GM19397 (cell line): ENCODE measurements around the gene PUDP.
"Not testable (repeated sequence)": the region's sequence is repeated elsewhere in the genome, so short reads cannot be mapped to it uniquely, and the experiment has no call there.

Source experiments
- ATAC-seq: cut with Tn5 transposase; IDR thresholded peaks from one replicate; pipeline ENCODE4 v1.9.1; 2021; ENCODE audit warnings: mild to moderate bottlenecking, moderate library complexity; ENCODE audit not compliant: unreplicated experiment

Gene PUDP

GRCh38 chrX:7110821-7111276 is 37.1 kb downstream of the PUDP start:
- peak; percentile 45 for ATAC-seq

DNA sequence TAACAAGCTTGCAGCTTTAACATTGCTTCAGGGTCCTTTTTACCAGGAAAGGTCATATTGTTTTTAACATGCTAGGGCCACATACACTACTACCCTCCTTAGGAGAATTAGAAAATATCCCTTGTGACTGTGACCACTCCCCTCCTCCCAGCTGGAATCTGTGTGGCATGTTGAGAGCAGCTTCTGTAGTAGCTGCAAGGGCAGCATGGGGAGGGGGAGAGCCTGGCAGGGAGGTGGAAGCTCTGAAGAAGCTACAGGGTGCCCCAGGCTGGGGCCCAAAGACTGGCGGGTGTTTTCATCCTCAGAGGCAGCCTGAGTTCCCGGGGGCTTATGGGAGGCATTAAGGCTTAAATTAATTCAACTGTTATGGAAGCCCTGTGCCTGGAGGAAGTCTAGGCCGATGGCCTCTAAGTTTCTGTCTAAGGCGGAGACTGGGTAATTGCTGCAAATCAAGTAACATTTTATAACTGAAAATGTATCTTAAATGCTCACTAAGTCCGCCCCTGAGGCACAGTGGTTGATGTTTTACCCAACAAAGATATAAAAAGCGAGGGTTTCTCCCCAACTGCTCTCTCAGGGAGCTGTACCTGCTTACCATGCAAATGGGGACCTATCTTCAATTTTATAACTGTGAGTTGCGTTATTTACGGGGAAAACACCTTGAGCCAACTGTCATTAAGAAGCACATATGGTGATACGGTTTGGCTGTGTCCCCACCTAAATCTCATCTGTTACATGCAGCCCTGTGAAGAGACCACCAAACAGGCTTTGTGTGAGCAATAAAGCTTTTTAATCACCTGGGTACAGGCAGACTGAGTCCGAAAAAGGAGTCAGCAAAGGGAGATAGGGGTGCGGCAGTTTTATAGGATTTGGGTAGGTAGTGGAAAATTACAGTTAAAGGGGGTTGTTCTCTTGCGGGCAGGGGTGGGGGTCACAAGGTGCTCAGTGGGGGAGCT is 37.8 kb downstream of the PUDP start:
- peak; percentile 70 for ATAC-seq

- no peak for ATAC-seq
Observed at GRCh38 chrX:7109049-7109531, 38.9 kb downstream of the PUDP start.

- no peak for ATAC-seq
Observed at GRCh38 chrX:7108030-7108429, 39.9 kb downstream of the PUDP start.

DNA sequence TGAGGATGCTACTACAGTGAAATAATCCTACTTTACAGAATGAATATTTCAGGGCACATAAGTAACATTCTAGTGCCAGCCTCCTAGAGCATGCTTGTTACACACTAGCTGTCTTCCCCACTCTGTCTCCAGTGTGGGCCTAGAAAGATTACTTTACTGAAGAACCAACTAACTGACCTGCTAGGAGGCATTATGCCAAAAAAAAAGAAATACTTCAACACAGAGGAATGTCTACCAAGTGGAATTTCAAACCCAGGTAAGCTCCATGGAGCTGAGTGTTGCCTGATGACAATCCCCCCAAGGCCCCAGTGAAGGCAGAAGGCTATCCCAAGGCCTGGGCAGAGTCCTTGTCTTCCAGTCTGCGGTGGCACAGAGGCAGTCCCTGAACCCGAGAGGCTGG is 41.3 kb downstream of the PUDP start:
- no peak for ATAC-seq

GRCh38 chrX:7102119-7102518 is 45.8 kb downstream of the PUDP start:
- ATAC-seq, result no peak

GRCh38 chrX:7100022-7100421 is 47.9 kb downstream of the PUDP start:
- no peak for ATAC-seq

GRCh38 chrX:7095657-7096056 is 52.3 kb downstream of the PUDP start:
- ATAC-seq, result not testable (repeated sequence)

DNA sequence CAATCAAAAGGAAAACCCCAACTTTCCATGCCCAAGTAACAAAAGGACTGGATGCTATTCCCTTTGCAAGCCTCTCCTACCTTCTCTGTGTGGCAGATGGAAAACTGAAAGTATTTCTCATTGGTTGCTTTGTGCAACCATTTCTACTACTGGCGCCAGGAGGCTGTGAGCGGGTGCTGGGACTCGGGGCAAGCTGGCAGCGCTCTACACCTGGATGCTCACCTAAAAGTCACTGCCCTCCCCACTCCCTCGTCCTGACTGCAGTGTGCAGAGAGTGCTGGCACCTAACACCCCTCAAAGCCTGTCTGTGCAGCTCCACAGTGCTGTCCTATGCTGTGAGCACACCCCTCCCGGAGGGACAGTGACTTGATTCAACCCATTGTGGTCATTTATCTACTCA is 54.6 kb downstream of the PUDP start:
- ATAC-seq, result no peak

DNA sequence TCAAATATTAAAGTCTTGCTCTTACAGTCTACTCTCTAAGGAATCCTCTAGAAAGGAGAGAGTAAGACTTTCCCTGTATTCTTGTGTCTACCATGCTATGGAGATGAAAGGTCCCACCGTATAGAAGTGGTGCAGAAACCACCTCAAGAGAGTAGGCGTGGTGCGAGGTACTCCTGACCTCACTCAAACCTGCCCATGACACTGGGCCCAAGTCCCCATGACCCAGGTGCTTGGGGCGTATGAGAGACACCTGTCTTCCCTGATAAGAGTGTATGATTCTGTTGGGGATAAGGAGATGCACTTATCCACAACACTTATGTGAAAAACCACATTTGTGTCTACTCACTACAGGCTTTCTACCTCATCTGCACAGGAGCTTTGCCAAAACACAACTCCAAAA is 55.4 kb downstream of the PUDP start:
- ATAC-seq, result no peak

- no peak for ATAC-seq
Observed at GRCh38 chrX:7091923-7092322, 56.0 kb downstream of the PUDP start.

DNA sequence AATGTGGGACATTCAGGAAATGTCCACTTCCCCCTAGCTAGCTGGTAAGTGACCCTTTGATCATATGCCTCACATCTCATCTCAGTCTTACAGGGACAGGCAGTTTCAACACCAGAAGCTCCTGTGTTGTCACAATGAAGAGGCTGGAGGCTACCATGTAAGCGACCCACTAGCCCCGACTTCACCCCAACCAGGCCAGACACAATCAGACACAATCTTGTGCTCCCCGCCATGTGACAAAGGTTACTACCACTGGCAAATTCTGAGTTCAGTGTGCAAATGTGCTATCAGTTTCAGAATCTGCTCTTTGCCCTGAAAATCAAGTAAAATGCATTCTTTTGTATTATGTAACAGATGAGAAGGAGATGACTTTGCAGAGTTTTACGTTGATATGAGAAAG is 57.3 kb downstream of the PUDP start:
- no peak for ATAC-seq

DNA sequence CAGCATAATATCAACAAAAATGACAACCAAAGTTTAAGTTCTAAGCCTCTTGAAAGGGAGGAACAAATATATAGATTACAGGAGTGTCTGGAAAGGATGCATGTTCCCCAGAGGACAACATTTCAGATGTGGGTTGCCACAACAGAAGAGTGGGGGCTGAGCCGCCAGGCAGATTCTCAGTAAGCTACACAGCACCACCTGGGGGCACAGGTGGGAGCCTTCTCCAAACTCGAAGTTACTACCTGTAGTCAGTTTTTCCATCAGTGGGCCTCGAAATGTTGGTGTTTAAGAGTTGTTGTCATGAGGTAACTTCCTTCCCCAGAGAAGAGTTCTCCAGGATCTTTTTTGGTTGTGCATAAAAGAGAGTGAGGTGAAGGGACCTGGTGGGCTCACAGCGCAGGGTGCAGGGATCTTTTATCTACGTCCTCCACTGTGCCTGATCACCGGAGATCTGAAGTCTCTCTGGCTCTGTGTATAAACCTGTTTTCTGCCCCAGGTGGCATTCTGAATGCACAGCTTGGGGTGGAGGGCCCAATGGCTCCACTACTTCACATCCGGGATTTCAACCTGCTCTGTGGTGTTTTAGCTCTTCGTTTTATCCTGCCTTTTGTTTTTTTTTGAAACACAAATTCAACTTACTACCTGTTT is 58.9 kb downstream of the PUDP start:
- ATAC-seq, result no peak

GRCh38 chrX:7086384-7086783 is 61.6 kb downstream of the PUDP start:
- ATAC-seq, result no peak

DNA sequence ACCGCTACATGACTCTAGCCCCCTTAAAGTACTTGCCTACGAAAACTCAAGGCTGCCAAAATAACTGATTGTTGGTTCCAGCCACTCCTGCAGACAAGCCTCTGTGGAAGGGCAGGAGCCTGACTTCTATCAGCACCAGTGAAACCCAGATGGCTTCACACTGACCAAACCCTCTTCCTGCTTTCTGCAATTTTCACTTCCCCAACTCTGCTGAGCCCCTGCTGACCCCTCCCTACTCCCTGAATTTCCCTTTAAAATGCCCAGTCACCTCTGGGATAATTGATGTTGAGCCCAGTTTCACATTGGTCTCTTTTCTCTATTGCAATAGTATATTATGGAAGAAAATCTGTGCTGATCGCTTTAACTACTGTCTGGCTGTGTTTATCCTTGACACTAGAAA is 62.1 kb downstream of the PUDP start:
- ATAC-seq, result no peak

- no peak for ATAC-seq
Observed at GRCh38 chrX:7084841-7085240, 63.1 kb downstream of the PUDP start.

- peak; percentile 84 for ATAC-seq
Observed at GRCh38 chrX:7083468-7084396, 64.2 kb downstream of the PUDP start.

GRCh38 chrX:7083021-7083420 is 64.9 kb downstream of the PUDP start:
- ATAC-seq, result no peak

DNA sequence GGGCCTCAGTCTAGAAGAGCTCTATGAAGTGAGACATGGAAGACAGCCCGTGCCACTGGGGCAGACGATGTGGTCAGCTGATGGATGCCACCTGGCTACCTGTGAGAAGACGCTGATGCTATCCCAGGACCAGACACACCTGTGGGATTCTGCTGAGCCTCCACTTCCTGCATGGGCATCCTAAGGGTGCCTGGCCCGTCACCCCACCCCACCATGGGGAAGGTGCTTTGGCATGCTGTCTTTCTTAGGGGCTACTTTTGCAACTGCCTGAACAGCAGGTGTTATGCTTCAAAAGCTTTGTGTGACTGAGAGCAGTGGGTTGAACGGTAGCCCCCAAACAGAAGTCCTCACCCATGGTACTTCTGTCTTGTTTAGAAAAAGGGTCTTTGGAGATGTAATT is 65.4 kb downstream of the PUDP start:
- no peak for ATAC-seq

- no peak for ATAC-seq
Observed at GRCh38 chrX:7077241-7078230, 70.4 kb downstream of the PUDP start.
